ENCODE measurements around the gene FAM131A. TPM values are rescaled to one million over a fixed set of nuclear protein-coding genes. Genes with fewer than 3 reads are reported as not detected.

FAM131A gene
- total RNA-seq, 4 donors from 2014 or later = 14.7 to 27.1 (median 18.8) TPM

GRCh38 chr3:184291738-184292445, 45.5 kb upstream of the FAM131A start:
- Histone ChIP-seq H3K36me3 (no peaks in the 10 kb centered on the region), H3K9me3 (no peaks in the 10 kb centered on the region), H3K4me3 (no peak overlapping the region), H3K27ac (no peak overlapping the region), H3K4me1 (no peaks in the 10 kb centered on the region), H3K27me3 (no peaks in the 10 kb centered on the region)
- intact Hi-C loops (cut with DNase I; ENCODE audit: low total_unique reads) (loop anchor here (10.0 kb wide), 1 partner anchor 277 kb away; the partner anchor contains the start of gene ABCC5), in situ Hi-C loops (cut with MboI; ENCODE audit: low sequenced_read_pairs in 4 of 4) (loop anchor here in 1 of 4 donors (25.0 kb wide), 1 partner anchor 405 kb away; the partner anchor contains the start of gene PARL)
- DNase-seq = no peak
- no peak for ATAC-seq
- TF ChIP-seq CTCF (IDR thresholded peaks at IDR 0.05 in 4 of 5, conservative IDR thresholded peaks at IDR 0.05 in 1 of 5) = no peak
- TF ChIP-seq POLR2A (IDR thresholded peaks at IDR 0.05) = no peak

GRCh38 chr3:184295771-184296170, 41.6 kb upstream of the FAM131A start:
- Histone ChIP-seq H3K4me1 (peaks cover 11 to 12% of the 10 kb centered on the region in 2 donors), H3K9me3 (no peaks in the 10 kb centered on the region), H3K27me3 (no peaks in the 10 kb centered on the region), H3K27ac (no peak overlapping the region), H3K4me3 (no peak overlapping the region), H3K36me3 (peaks cover 0 to 7% of the 10 kb centered on the region in 2 donors)
- ATAC-seq (no peak), DNase-seq (no peak)
- intact Hi-C loops (cut with DNase I; ENCODE audit: low total_unique reads) (loop anchor here (5.0 to 10.0 kb wide), 3 partner anchors 108 to 281 kb away; partner anchors contain the start of genes ABCC5, ABCF3 and DVL3), in situ Hi-C loops (cut with MboI; ENCODE audit: low sequenced_read_pairs in 4 of 4) (loop anchor here in 1 of 4 donors (25.0 kb wide), 1 partner anchor 408 kb away; the partner anchor contains the start of gene PARL)
- TF ChIP-seq CTCF (IDR thresholded peaks at IDR 0.05 in 4 of 5, conservative IDR thresholded peaks at IDR 0.05 in 1 of 5) (no peak), POLR2A (IDR thresholded peaks at IDR 0.05) (no peak)

DNA sequence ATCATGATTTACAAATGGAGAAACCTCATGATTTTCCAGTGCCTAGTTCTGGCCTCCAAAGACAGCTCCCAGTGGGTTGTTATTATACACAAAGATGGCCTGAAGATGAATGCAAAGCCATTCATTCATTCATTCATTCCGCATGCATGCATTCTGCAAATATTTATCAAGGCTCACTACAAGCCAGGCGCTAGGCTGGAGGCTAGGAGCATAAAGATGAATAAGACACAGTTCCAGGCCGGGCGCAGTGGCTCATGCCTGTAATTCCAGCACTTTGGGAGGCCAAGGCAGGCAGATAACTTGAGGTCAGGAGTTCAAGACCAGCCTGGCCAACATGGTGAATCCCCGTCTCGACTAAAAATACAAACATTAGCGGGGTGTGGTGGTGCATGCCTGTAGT, 40.8 kb upstream of the FAM131A start:
- H3K27ac ChIP-seq = no peak overlapping the region
- in situ Hi-C loops (cut with MboI; ENCODE audit: low sequenced_read_pairs in 4 of 4) = loop anchor here in 1 of 4 donors (25.0 kb wide), 1 partner anchor 409 kb away; the partner anchor contains the start of gene PARL
- peaks cover 3 to 15% of the 10 kb centered on the region in 2 donors for H3K36me3 ChIP-seq
- no peaks in the 10 kb centered on the region for H3K9me3 ChIP-seq
- H3K4me1 ChIP-seq = peaks cover 14 to 17% of the 10 kb centered on the region in 2 donors
- DNase-seq (no peak), ATAC-seq (no peak)
- H3K4me3 ChIP-seq = no peak overlapping the region
- H3K27me3 ChIP-seq = no peaks in the 10 kb centered on the region
- TF ChIP-seq CTCF (IDR thresholded peaks at IDR 0.05 in 4 of 5, conservative IDR thresholded peaks at IDR 0.05 in 1 of 5) = no peak
- TF ChIP-seq POLR2A (IDR thresholded peaks at IDR 0.05) = no peak
- intact Hi-C loops (cut with DNase I; ENCODE audit: low total_unique reads) = loop anchor here (5.0 to 10.0 kb wide), 3 partner anchors 109 to 282 kb away; partner anchors contain the start of genes ABCC5, ABCF3 and DVL3

DNA sequence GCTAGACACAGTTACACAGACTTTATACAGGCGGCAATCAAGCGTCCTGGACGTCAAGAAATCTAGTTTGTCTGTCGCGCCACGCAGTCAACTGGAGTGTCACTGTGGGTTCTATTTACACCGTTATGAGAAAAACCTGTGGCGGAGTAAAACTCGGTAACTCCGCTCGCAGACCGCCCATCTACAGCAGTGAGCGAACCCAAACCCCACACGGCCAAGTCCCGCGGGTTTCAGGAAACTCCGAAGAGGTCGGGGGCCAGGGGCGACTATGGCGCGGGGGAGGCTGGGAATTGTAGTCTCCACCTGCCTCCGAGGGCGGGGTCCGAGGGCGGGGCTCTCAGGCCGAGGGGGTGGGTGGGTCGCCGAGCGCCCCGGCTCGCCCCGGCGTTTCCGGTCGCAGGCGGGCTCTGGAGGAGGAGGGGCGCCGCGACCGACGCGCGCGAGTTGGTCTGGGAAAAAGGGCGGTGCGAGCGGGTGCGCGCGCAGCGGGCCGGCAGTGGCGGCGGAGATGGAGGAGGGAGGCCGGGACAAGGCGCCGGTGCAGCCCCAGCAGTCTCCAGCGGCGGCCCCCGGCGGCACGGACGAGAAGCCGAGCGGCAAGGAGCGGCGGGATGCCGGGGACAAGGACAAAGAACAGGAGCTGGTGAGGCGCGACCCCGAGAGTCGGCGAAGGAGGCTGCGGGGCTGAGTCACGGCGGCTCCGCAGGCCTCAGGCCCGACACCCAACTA, 38.5 kb upstream of the FAM131A start, which contains the start of gene PSMD2:
Gene PSMD2 (plus strand): TSS at position 483 of the 729 bp plus-strand sequence. CDS start 26 bp downstream, at position 509.
- H3K27ac ChIP-seq = peak within 1 kb of the TSS; percentile 81 to 93 (median 86)
- no peaks in the 10 kb centered on the region for H3K9me3 ChIP-seq
- ATAC-seq (peak; percentile 93 to 96), DNase-seq (peak; percentile 97)
- in situ Hi-C loops (cut with MboI; ENCODE audit: low sequenced_read_pairs in 4 of 4) (loop anchor here in 1 of 4 donors (25.0 kb wide), 1 partner anchor 412 kb away; the partner anchor contains the start of gene PARL), intact Hi-C loops (cut with DNase I; ENCODE audit: low total_unique reads) (loop anchor here (1.0 to 10.0 kb wide), 10 partner anchors 15 to 414 kb away; partner anchors contain the start of genes ABCC5, ABCF3, AP2M1 and DVL3)
- peaks cover 13 to 38% of the 10 kb centered on the region in 2 donors for H3K36me3 ChIP-seq
- TF ChIP-seq POLR2A (IDR thresholded peaks at IDR 0.05) = peak; percentile 94 to 98
- TF ChIP-seq CTCF (IDR thresholded peaks at IDR 0.05 in 4 of 5, conservative IDR thresholded peaks at IDR 0.05 in 1 of 5) = peak in 1 of 5 experiments; percentile 18
- peaks cover 14 to 18% of the 10 kb centered on the region in 2 donors for H3K4me1 ChIP-seq
- peak within 1 kb of the TSS; percentile 70 to 93 (median 76) for H3K4me3 ChIP-seq
- H3K27me3 ChIP-seq = no peaks in the 10 kb centered on the region

Data from gastrocnemius medialis (tissue), 4 donors.